BJ (cell line): Measurements from ENCODE around the gene GLRA1. TPM values are rescaled to one million over a fixed set of nuclear protein-coding genes. Genes with fewer than 3 reads are reported as not detected.

Experiments used
- polyA plus RNA-seq: library from polyadenylated mRNA; depleted of rRNA; stranded (reverse); fragments of >200 nt; gene quantifications from 2 replicates; pipeline ENCODE4 v1.2.3, GENCODE V29; 2011; rRNA removed
- small RNA-seq: library from RNA; depleted of rRNA; stranded (forward); fragments of <200 nt; gene quantifications from one replicate; pipeline ENCODE3, GENCODE V24; 2012; ENCODE audit warnings: low replicate concordance, low read depth; ENCODE audit not compliant: insufficient read length

GLRA1 gene
- polyA plus RNA-seq, 1 experiment: not detected

Small RNA genes within 50 kb of the gene (small RNA-seq; reads per million reads assigned to genes)
- not detected for gene RNA5SP198

Other genes starting within 250 kb of the GLRA1 start
- 14,419 and 17,277 TPM in 2 replicates for gene SPARC, start 237.9 kb downstream of the GLRA1 start, polyA plus RNA-seq
- gene ATOX1, start 166.2 kb downstream of the GLRA1 start, polyA plus RNA-seq: 156 and 187 TPM in 2 replicates
- gene G3BP1, start 152.9 kb downstream of the GLRA1 start, polyA plus RNA-seq: 59.1 and 100 TPM in 2 replicates